Calu3 (cell line): ENCODE results near the gene CAPNS1. TPM values are rescaled to one million over a fixed set of nuclear protein-coding genes. Genes with fewer than 3 reads are reported as not detected.

Experiments
- BruUV-seq: library from RNA; stranded (reverse); fragments of 400-500 nt; replicated peaks from 2 replicates; lab custom pipeline; 2021; lab: Mats Ljungman, UMichigan
- CTCF ChIA-PET: fragments of 300-600 bp; sonication (Branson Sonifier 250); formaldehyde crosslinking; loops from one replicate; lab custom pipeline; 2022; ENCODE audit warnings: antibody characterized with exemption; lab: Charles Lee
- DNase-seq: peaks from one replicate; pipeline ENCODE4 v3.0.0; 2022
- H3K27ac Mint-ChIP-seq: one replicate; pipeline ENCODE4 v1.8.0; 2022; ENCODE audit warnings: mixed read lengths; ENCODE audit not compliant: unreplicated experiment
- H3K27me3 Mint-ChIP-seq: one replicate; pipeline ENCODE4 v1.8.0; 2022; ENCODE audit warnings: mixed read lengths; ENCODE audit not compliant: unreplicated experiment
- H3K36me3 Mint-ChIP-seq: one replicate; pipeline ENCODE4 v1.8.0; 2022; ENCODE audit warnings: mild to moderate bottlenecking, moderate library complexity, mixed read lengths; ENCODE audit not compliant: insufficient read depth, unreplicated experiment
- H3K4me1 Mint-ChIP-seq: one replicate; pipeline ENCODE4 v1.8.0; 2022; ENCODE audit warnings: mild to moderate bottlenecking, low read depth, mixed read lengths; ENCODE audit not compliant: unreplicated experiment
- H3K4me3 Mint-ChIP-seq: one replicate; pipeline ENCODE4 v1.8.0; 2022; ENCODE audit warnings: mild to moderate bottlenecking, low read depth, moderate library complexity, mixed read lengths; ENCODE audit not compliant: unreplicated experiment
- H3K9me3 Mint-ChIP-seq: one replicate; pipeline ENCODE4 v1.8.0; 2022; ENCODE audit warnings: low read depth, mixed read lengths; ENCODE audit not compliant: unreplicated experiment
- intact Hi-C: fragments of 100-400 bp; cut with micrococcal nuclease; formaldehyde crosslinking; loops from one replicate; pipeline ENCODE4 v1.10.0; 2022; ENCODE audit not compliant: unreplicated experiment
- total RNA-seq: library from RNA; stranded (reverse); gene quantifications from 2 replicates; pipeline ENCODE4 v1.2.3, GENCODE V29; 2022
- TF ChIP-seq, protein P1 (sequence below): fragments of 200-600 bp; IDR thresholded peaks from one replicate; pipeline ENCODE4 v1.8.0; 2022; ENCODE audit warnings: antibody characterized with exemption; ENCODE audit not compliant: unreplicated experiment

Gene CAPNS1
- total RNA-seq, 1 experiment from 2014 or later, result 894 TPM

DNA sequence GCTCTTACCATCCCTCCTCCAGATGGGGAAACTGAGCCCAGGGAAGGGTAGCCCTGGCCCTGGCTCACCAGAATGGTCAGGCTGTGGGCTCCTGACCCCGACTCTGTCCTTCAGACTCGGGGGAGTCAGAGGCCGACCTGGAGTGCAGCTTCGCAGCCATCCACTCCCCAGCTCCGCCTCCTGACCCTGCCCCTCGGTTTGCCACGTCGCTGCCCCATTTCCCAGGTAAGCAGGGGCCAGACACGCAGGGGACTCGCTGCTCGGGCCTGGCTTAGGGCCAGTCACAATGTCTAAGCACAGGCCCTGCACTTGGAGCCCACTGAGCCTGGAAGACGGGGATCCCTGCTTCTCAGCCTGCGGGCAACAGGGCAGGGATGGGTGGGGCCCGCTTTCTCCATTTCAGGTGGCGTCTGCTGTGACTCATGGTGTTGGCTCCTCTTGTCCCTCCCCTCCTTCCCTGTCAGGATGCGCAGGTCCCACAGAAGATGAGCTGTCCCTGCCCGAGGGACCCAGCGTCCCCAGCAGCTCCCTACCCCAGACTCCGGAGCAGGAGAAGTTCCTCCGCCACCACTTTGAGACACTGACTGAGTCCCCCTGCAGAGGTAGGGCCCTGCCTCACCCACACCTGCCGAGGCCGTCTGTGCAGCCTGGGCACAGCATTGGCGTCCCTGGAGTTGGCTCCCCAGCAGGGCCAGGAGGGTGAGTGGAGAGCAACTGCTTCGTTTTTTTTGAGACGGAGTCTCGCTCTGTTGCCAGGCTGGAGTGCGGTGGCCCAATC, 38.1 kb upstream of the CAPNS1 start:
- Mint-ChIP-seq H3K36me3 (peaks cover 63% of the 10 kb centered on the region), H3K27me3 (no peaks in the 10 kb centered on the region), H3K27ac (no peak overlapping the region), H3K9me3 (no peaks in the 10 kb centered on the region), H3K4me1 (no peaks in the 10 kb centered on the region), H3K4me3 (no peak overlapping the region)
- intact Hi-C loops, result no loop called here
- DNase-seq, result no peak
- CTCF ChIA-PET, result no interaction called here
- TF ChIP-seq, protein P1, sequence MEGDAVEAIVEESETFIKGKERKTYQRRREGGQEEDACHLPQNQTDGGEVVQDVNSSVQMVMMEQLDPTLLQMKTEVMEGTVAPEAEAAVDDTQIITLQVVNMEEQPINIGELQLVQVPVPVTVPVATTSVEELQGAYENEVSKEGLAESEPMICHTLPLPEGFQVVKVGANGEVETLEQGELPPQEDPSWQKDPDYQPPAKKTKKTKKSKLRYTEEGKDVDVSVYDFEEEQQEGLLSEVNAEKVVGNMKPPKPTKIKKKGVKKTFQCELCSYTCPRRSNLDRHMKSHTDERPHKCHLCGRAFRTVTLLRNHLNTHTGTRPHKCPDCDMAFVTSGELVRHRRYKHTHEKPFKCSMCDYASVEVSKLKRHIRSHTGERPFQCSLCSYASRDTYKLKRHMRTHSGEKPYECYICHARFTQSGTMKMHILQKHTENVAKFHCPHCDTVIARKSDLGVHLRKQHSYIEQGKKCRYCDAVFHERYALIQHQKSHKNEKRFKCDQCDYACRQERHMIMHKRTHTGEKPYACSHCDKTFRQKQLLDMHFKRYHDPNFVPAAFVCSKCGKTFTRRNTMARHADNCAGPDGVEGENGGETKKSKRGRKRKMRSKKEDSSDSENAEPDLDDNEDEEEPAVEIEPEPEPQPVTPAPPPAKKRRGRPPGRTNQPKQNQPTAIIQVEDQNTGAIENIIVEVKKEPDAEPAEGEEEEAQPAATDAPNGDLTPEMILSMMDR, result no peak
- BruUV-seq, result no TSS peak

DNA sequence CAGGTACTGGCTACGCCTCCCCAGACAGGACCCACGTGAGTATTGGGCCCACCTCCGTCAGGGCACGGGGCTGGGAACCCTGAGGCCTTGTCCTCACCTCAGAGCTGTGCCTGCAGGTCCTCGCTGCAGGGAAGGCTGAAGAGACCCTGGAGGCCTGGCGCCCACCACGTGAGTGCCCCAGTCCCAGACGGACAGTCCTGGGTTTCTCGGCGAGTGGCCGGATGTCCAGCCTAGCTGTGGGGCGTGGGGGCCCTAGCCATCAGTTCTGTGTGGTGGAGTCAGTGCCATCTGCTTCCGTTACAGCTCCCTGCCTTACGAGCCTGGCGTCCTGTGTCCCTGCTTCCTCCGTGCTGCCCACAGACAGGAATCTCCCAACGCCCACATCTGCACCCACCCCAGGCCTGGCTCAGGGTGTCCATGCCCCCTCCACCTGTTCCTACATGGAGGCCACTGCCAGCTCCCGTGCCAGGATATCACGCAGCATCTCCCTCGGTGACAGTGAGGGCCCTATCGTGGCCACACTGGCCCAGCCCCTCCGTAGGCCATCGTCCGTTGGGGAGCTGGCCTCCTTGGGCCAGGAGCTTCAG, 36.7 kb upstream of the CAPNS1 start:
- Mint-ChIP-seq H3K36me3 (peaks cover 57% of the 10 kb centered on the region), H3K9me3 (no peaks in the 10 kb centered on the region), H3K27me3 (no peaks in the 10 kb centered on the region), H3K27ac (no peak overlapping the region), H3K4me1 (no peaks in the 10 kb centered on the region), H3K4me3 (no peak overlapping the region)
- TF ChIP-seq, protein P1, result no peak
- CTCF ChIA-PET, result interaction anchor here (0.7 kb wide), 1 partner anchor 24 kb away, joined by 3 read pairs; no protein-coding TSS in a partner anchor
- TSS peak; percentile 22 for BruUV-seq
- intact Hi-C loops, result no loop called here
- no peak for DNase-seq

DNA sequence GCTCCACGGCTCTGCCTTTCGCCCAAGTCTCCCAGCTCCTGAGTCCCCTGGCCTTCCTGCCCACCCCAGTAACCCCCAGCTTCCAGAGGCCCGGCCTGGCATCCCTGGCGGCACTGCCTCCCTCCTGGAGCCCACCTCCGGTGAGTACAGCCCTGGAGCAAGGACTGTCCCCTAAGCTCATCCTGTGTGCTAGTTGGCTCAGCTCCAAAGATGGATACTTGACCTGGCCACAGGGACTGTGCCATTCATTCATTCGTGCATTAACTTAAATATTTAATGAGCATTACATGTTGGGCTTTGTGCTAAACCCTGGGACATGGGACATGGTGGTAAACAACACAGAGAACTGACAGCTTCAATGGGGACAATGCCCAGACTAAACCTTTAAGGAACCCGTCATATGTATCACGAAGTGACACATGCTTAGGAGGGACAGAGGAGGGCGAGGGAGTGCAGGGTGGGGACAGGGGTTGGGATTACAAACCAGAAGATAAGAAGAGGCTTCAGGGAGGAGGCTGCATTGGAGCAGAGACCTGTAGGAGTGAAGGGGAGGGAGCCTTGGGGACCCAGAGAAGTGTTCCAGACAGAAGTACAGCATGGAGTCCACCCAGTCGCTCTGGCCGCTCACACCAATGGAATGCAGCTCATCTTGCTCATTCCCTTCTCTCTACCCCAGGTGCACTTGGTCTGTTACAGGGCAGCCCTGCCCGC, 35.9 kb upstream of the CAPNS1 start:
- Mint-ChIP-seq H3K27ac (no peak overlapping the region), H3K9me3 (no peaks in the 10 kb centered on the region), H3K4me3 (no peak overlapping the region), H3K4me1 (no peaks in the 10 kb centered on the region), H3K36me3 (peaks cover 56% of the 10 kb centered on the region), H3K27me3 (no peaks in the 10 kb centered on the region)
- DNase-seq, result peak; percentile 16
- CTCF ChIA-PET, result interaction anchor here (0.5 to 0.7 kb wide), 2 partner anchors 23 to 360 kb away, joined by 3 to 4 read pairs; no protein-coding TSS in a partner anchor
- intact Hi-C loops, result no loop called here
- no TSS peak for BruUV-seq
- TF ChIP-seq, protein P1, result no peak

DNA sequence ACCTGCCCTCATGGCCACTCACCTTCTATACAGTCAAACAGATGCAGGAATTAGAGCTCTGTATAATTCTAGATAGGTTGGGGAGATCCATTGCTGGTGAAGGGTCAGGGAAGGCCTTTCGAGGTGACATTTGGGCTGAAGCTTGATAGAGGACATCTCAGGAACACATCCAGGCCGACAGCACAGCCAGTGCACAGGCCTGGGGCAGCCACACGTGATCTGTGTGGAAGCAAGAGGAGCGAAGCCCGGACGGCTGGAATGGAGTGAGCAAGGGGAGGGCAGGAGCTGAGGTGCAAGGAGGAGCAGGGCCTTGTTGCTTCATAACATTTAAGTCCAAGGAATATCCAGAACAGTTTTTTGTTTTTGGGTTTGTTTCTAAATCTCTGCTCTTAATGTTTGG, 33.4 kb upstream of the CAPNS1 start:
- CTCF ChIA-PET, result interaction anchor here (0.7 kb wide), 1 partner anchor 1156 kb away, joined by 6 read pairs; no protein-coding TSS in a partner anchor
- no peaks in the 10 kb centered on the region for H3K4me1 Mint-ChIP-seq
- peaks cover 48% of the 10 kb centered on the region for H3K36me3 Mint-ChIP-seq
- DNase-seq, result no peak
- intact Hi-C loops, result no loop called here
- no peak overlapping the region for H3K4me3 Mint-ChIP-seq
- TF ChIP-seq, protein P1, result no peak
- H3K27me3 Mint-ChIP-seq, result no peaks in the 10 kb centered on the region
- H3K9me3 Mint-ChIP-seq, result no peaks in the 10 kb centered on the region
- no peak overlapping the region for H3K27ac Mint-ChIP-seq
- BruUV-seq, result no TSS peak
